ENCODE data around the gene MALL.

DNA sequence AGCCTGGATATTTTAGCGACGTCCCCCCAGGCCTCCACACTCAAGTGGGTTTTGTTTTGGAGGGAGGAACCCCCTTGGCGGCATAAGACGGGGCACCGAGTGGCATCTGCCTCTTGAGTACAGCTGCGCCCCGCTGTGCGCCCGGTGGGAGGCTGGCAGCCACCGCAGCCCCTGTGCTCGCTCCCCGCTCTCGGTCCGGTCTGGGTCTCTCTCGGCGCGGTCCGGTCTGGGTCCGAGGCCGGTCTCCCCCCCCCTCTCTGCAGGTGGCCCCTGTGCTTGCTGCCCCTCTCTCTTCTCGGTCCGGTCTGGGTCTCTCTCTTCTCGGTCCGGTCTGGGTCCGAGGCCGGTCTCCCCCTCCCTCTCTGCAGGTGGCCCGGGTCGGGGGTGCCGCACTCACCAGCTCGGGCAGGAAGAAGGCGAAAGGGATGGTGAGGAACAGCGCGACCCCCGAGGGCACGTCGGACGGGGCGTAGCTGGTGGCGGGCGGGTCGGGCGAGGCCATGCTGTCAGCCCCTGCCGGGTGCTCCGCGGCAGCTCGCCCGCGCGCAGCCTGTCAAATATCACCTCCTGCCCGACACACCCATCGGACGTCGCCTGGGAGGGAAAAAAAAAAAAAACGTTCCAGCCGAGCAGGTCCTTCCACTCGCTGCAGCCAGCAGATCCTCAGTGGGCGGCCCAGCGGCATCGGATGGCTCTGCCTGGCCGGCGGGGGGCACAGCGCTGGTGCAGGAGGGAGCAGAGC, at the start of gene MALL:
- TF ChIP-seq SP1 (IDR thresholded peaks at IDR 0.05), result no peak
- TF ChIP-seq NFRKB (IDR thresholded peaks at IDR 0.05), result no peak
- TF ChIP-seq FOXM1 (IDR thresholded peaks at IDR 0.05; ENCODE audit: borderline replicate concordance), result no peak
- no peak for TF ChIP-seq ARNT (IDR thresholded peaks at IDR 0.05)
- no peak for TF ChIP-seq FOXA1 (IDR thresholded peaks at IDR 0.05)
- no peak for TF ChIP-seq SUZ12 (IDR thresholded peaks at IDR 0.05)
- TF ChIP-seq FOXK2 (IDR thresholded peaks at IDR 0.05), result no peak
- TF ChIP-seq, protein P1, sequence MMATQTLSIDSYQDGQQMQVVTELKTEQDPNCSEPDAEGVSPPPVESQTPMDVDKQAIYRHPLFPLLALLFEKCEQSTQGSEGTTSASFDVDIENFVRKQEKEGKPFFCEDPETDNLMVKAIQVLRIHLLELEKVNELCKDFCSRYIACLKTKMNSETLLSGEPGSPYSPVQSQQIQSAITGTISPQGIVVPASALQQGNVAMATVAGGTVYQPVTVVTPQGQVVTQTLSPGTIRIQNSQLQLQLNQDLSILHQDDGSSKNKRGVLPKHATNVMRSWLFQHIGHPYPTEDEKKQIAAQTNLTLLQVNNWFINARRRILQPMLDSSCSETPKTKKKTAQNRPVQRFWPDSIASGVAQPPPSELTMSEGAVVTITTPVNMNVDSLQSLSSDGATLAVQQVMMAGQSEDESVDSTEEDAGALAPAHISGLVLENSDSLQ (IDR thresholded peaks at IDR 0.05), result no peak
